HEK293 (cell line): ENCODE measurements around the gene H2BK1.

Experiments used
- CTCF ChIA-PET: fragments of 350-600 bp; formaldehyde crosslinking; extraction: SDS; loops from one replicate; lab custom pipeline; 2021; ENCODE audit warnings: antibody characterized with exemption; lab: Yijun Ruan, JAX
- POLR2A ChIA-PET: fragments of 300-600 bp; formaldehyde crosslinking; extraction: SDS; loops from one replicate; lab custom pipeline; 2020; ENCODE audit warnings: antibody characterized with exemption, inconsistent platforms; lab: Yijun Ruan, JAX
- H3K27ac ChIP-seq: fragments of 200-500 bp; sonication (Bioruptor generic); 2 replicates; pipeline ENCODE4 v1.5.1; 2014; ENCODE audit warnings: low read depth, low read length, control low read depth, inconsistent platforms; ENCODE audit errors: extremely low read depth
- H3K36me3 ChIP-seq, 2 experiments: fragments of 200-500 bp in 1 of 2; sonication (Bioruptor generic) in 1 of 2; 1 replicate in 1 of 2; 2 replicates in 1 of 2; pipeline ENCODE4 v1.5.1; 2014 to 2017; ENCODE audit warnings: inconsistent platforms in 2 of 2, low read length in 2 of 2; ENCODE audit not compliant: control insufficient read depth in 2 of 2, insufficient read depth in 1 of 2
- H3K4me1 ChIP-seq: fragments of 200-500 bp; sonication (Bioruptor generic); 2 replicates; pipeline ENCODE4 v1.5.1; 2014; ENCODE audit warnings: mild to moderate bottlenecking, low read length, inconsistent platforms; ENCODE audit not compliant: control insufficient read depth, insufficient read depth
- H3K4me3 ChIP-seq: 2 replicates; pipeline ENCODE4 v1.5.1; 2011; ENCODE audit warnings: low read depth, mild to moderate bottlenecking, control low read depth, low read length, moderate library complexity
- H3K9me3 ChIP-seq: fragments of 200-500 bp; sonication (Bioruptor generic); 2 replicates; pipeline ENCODE4 v1.5.1; 2014; ENCODE audit warnings: low read depth, low read length, inconsistent platforms; ENCODE audit not compliant: control insufficient read depth, insufficient read depth
- HIC1 ChIP-seq: fragments of 450-650 bp; formaldehyde crosslinking; IDR thresholded peaks from 2 replicates; pipeline ENCODE4 v1.5.1; 2016; ENCODE audit warnings: missing biosample characterization, missing genetic modification characterization
- KLF17 ChIP-seq: fragments of 450-650 bp; formaldehyde crosslinking; IDR thresholded peaks from 2 replicates; pipeline ENCODE4 v1.5.1; 2016; ENCODE audit warnings: missing biosample characterization, missing genetic modification characterization
- KLF7 ChIP-seq: fragments of 450-650 bp; formaldehyde crosslinking; IDR thresholded peaks from 2 replicates; pipeline ENCODE4 v1.5.1; 2016; ENCODE audit warnings: missing biosample characterization, missing genetic modification characterization, borderline replicate concordance
- MEIS1 ChIP-seq: sonication (generic); formaldehyde crosslinking; IDR thresholded peaks from 2 replicates; pipeline ENCODE4 v1.8.1; 2022; ENCODE audit warnings: missing genetic modification reagents, mild to moderate bottlenecking, borderline replicate concordance
- TRIM28 ChIP-seq: IDR thresholded peaks from 2 replicates; pipeline ENCODE4 v1.6.1; 2011; ENCODE audit warnings: low read length, control low read depth, borderline replicate concordance
- ZBTB10 ChIP-seq: fragments of 450-650 bp; formaldehyde crosslinking; IDR thresholded peaks from 2 replicates; pipeline ENCODE4 v1.5.1; 2016; ENCODE audit warnings: missing biosample characterization, missing genetic modification characterization
- ZBTB8A ChIP-seq: fragments of 450-650 bp; formaldehyde crosslinking; IDR thresholded peaks from 2 replicates; pipeline ENCODE4 v1.5.1; 2016; ENCODE audit warnings: missing biosample characterization, missing genetic modification characterization
- ZFHX2 ChIP-seq: fragments of 450-650 bp; formaldehyde crosslinking; conservative IDR thresholded peaks from 2 replicates; pipeline ENCODE4 v1.5.1; 2016; ENCODE audit warnings: missing biosample characterization, missing genetic modification characterization
- ZNF223 ChIP-seq: fragments of 450-650 bp; formaldehyde crosslinking; IDR thresholded peaks from 2 replicates; pipeline ENCODE4 v1.5.1; 2016; ENCODE audit warnings: missing biosample characterization, missing genetic modification characterization
- ZNF280C ChIP-seq: fragments of 450-650 bp; formaldehyde crosslinking; IDR thresholded peaks from 2 replicates; pipeline ENCODE4 v1.5.1; 2016; ENCODE audit warnings: missing biosample characterization, missing genetic modification characterization
- ZNF416 ChIP-seq: fragments of 450-650 bp; formaldehyde crosslinking; IDR thresholded peaks from 2 replicates; pipeline ENCODE4 v1.5.1; 2016; ENCODE audit warnings: missing biosample characterization, missing genetic modification characterization
- ZNF513 ChIP-seq: fragments of 450-650 bp; IDR thresholded peaks from 2 replicates; pipeline ENCODE4 v1.5.1; 2018; ENCODE audit warnings: missing biosample characterization, missing genetic modification characterization
- ZNF518A ChIP-seq: fragments of 450-650 bp; formaldehyde crosslinking; conservative IDR thresholded peaks from 2 replicates; pipeline ENCODE4 v1.5.1; 2016; ENCODE audit warnings: low read depth, missing biosample characterization, missing genetic modification characterization
- ZNF558 ChIP-seq: fragments of 450-650 bp; formaldehyde crosslinking; IDR thresholded peaks from 2 replicates; pipeline ENCODE4 v1.5.1; 2016; ENCODE audit warnings: missing biosample characterization, missing genetic modification characterization
- ZNF596 ChIP-seq: fragments of 450-650 bp; IDR thresholded peaks from 2 replicates; pipeline ENCODE4 v1.5.0; 2018; ENCODE audit warnings: missing biosample characterization, mild to moderate bottlenecking, missing genetic modification characterization, moderate library complexity
- ZNF621 ChIP-seq: fragments of 450-650 bp; formaldehyde crosslinking; IDR thresholded peaks from 2 replicates; pipeline ENCODE4 v1.5.1; 2017; ENCODE audit warnings: missing biosample characterization, missing genetic modification characterization
- ZNF623 ChIP-seq: fragments of 450-650 bp; formaldehyde crosslinking; IDR thresholded peaks from 2 replicates; pipeline ENCODE4 v1.5.1; 2016; ENCODE audit warnings: missing biosample characterization, missing genetic modification characterization
- ZNF670 ChIP-seq: fragments of 450-650 bp; formaldehyde crosslinking; IDR thresholded peaks from 2 replicates; pipeline ENCODE4 v1.5.1; 2016; ENCODE audit warnings: missing biosample characterization, missing genetic modification characterization, low read depth
- ZNF791 ChIP-seq: fragments of 450-650 bp; formaldehyde crosslinking; IDR thresholded peaks from 2 replicates; pipeline ENCODE4 v1.5.1; 2016; ENCODE audit warnings: missing biosample characterization, missing genetic modification characterization

H2BK1 gene

GRCh38 chr7:151185762-151186639 is 24.3 kb downstream of the H2BK1 start:
- TF ChIP-seq TRIM28 (no peak), ZBTB10 (tag by site-specific recombination) (no peak), ZNF596 (no peak), ZBTB8A (tag by site-specific recombination) (no peak), HIC1 (tag by site-specific recombination) (no peak), ZNF280C (tag by site-specific recombination) (no peak), ZNF670 (tag by site-specific recombination) (no peak), KLF7 (tag by site-specific recombination) (no peak), ZNF416 (tag by site-specific recombination) (no peak), ZNF513 (tag by site-specific recombination) (no peak), ZNF223 (no peak)
- no peaks in the 10 kb centered on the region for H3K36me3 ChIP-seq
- no peaks in the 10 kb centered on the region for H3K9me3 ChIP-seq
- ChIA-PET POLR2A (no interaction called here), CTCF (interaction anchor here (0.7 kb wide), 1 partner anchor 7 kb away, joined by 4 read pairs; no protein-coding TSS in a partner anchor)
- H3K27ac ChIP-seq, result no peak overlapping the region
- H3K4me3 ChIP-seq, result no peak overlapping the region
- H3K4me1 ChIP-seq, result no peaks in the 10 kb centered on the region

GRCh38 chr7:151181011-151181431 is 29.3 kb downstream of the H2BK1 start:
- no peaks in the 10 kb centered on the region for H3K36me3 ChIP-seq
- ChIA-PET CTCF (interaction anchor here (1.0 to 2.9 kb wide), 2 partner anchors 12 to 129 kb away, joined by 3 to 13 read pairs; no protein-coding TSS in a partner anchor), POLR2A (no interaction called here)
- no peaks in the 10 kb centered on the region for H3K9me3 ChIP-seq
- H3K27ac ChIP-seq, result no peak overlapping the region
- H3K4me3 ChIP-seq, result no peak overlapping the region
- no peaks in the 10 kb centered on the region for H3K4me1 ChIP-seq
- no peak for TF ChIP-seq ZNF558
- TF ChIP-seq ZNF596, result no peak
- no peak for TF ChIP-seq ZNF621 (tag by site-specific recombination)
- TF ChIP-seq KLF17, result no peak
- TF ChIP-seq MEIS1 (CRISPR knock-in tag), result no peak
- no peak for TF ChIP-seq ZFHX2
- no peak for TF ChIP-seq ZNF623 (tag by site-specific recombination)
- no peak for TF ChIP-seq ZNF518A (tag by site-specific recombination)
- no peak for TF ChIP-seq ZNF791 (tag by site-specific recombination)
